H1 (cell line): ENCODE data around the gene PACSIN1. TPM values are rescaled to one million over a fixed set of nuclear protein-coding genes. Genes with fewer than 3 reads are reported as not detected.

ENCODE experiments used
- CTCF ChIA-PET: fragments of 300-600 bp; sonication (Branson Sonifier 250); formaldehyde crosslinking; loops from one replicate; lab custom pipeline; 2021; ENCODE audit not compliant: partially characterized antibody; lab: Charles Lee
- POLR2A ChIA-PET: fragments of 300-600 bp; sonication (Branson Sonifier 250); formaldehyde crosslinking; loops from one replicate; lab custom pipeline; 2021; ENCODE audit warnings: inconsistent platforms; ENCODE audit not compliant: partially characterized antibody; lab: Charles Lee
- DNase-seq, 2 experiments: peaks; one replicate each; pipeline versions ENCODE4 v3.0.0 to v3.0.0-alpha.2; 2010 to 2022; ENCODE audit warnings: low spot score in 2 of 2, low read depth in 1 of 2, mixed read lengths in 1 of 2
- FAIRE-seq: peaks from 2 replicates; lab custom pipeline; 2011; peaks lifted over from hg19 to GRCh38; lab: Jason Lieb, UNC
- H2AFZ ChIP-seq: 2 replicates; pipeline ENCODE4 v1.8.1; 2012; ENCODE audit warnings: low read length, inconsistent platforms
- H2AK5ac ChIP-seq: 2 replicates; pipeline ENCODE4 v1.6.1; 2013; ENCODE audit warnings: low read depth, low read length
- H2BK120ac ChIP-seq: replicated peaks from 2 replicates; pipeline ENCODE3; 2013; ENCODE audit warnings: low read depth, low read length, inconsistent platforms
- H2BK12ac ChIP-seq: 2 replicates; pipeline ENCODE4 v1.6.1; 2013; ENCODE audit warnings: low read depth, low read length
- H2BK15ac ChIP-seq: 2 replicates; pipeline ENCODE4 v1.6.1; 2013; ENCODE audit warnings: low read length
- H2BK20ac ChIP-seq: 2 replicates; pipeline ENCODE4 v1.6.1; 2013; ENCODE audit warnings: low read length
- H2BK5ac ChIP-seq: 2 replicates; pipeline ENCODE4 v1.6.1; 2013; ENCODE audit warnings: low read depth, low read length
- H3K14ac ChIP-seq: 2 replicates; pipeline ENCODE4 v1.6.1; 2013; ENCODE audit warnings: inconsistent platforms; ENCODE audit not compliant: insufficient read length
- H3K18ac ChIP-seq: 2 replicates; pipeline ENCODE4 v1.6.1; 2013; ENCODE audit warnings: low read length; ENCODE audit errors: extremely low read depth
- H3K23ac ChIP-seq: 2 replicates; pipeline ENCODE4 v1.6.1; 2013; ENCODE audit warnings: inconsistent platforms; ENCODE audit not compliant: insufficient read length
- H3K23me2 ChIP-seq: 2 replicates; pipeline ENCODE4 v1.6.1; 2013; ENCODE audit warnings: low read depth, low read length
- H3K27ac ChIP-seq: 2 replicates; pipeline ENCODE4 v1.6.1; 2011; ENCODE audit warnings: low read depth, low read length, inconsistent platforms
- H3K27me3 ChIP-seq, 4 experiments: replicated peaks in 1 of 4; 1 replicate in 1 of 4; 2 replicates in 3 of 4; pipeline versions ENCODE4 v1.6.1 to v1.8.1; 2011 to 2013; ENCODE audit warnings: low read length in 3 of 4, mild to moderate bottlenecking in 3 of 4, inconsistent platforms in 2 of 4, mixed read lengths in 2 of 4, moderate library complexity in 1 of 4; ENCODE audit not compliant: control insufficient read depth in 3 of 4, insufficient read depth in 3 of 4; ENCODE audit errors: extremely low read depth in 1 of 4
- H3K36me3 ChIP-seq, 4 experiments: 2 replicates each; pipeline versions ENCODE4 v1.6.1 to v1.8.1; 2011 to 2013; ENCODE audit warnings: mild to moderate bottlenecking in 4 of 4, low read length in 3 of 4, moderate library complexity in 2 of 4, control low read depth in 1 of 4, inconsistent platforms in 1 of 4; ENCODE audit not compliant: insufficient read depth in 4 of 4, control insufficient read depth in 2 of 4
- H3K4ac ChIP-seq: replicated peaks from 2 replicates; pipeline ENCODE3; 2013; ENCODE audit warnings: low read length, low read depth, mixed read lengths, inconsistent platforms; ENCODE audit not compliant: insufficient read length
- H3K4me1 ChIP-seq, 4 experiments: replicated peaks in 1 of 4; 1 replicate in 1 of 4; 2 replicates in 3 of 4; pipeline versions ENCODE4 v1.6.1 to v1.8.1; 2011 to 2013; ENCODE audit warnings: low read length in 3 of 4, inconsistent platforms in 2 of 4, mixed read lengths in 1 of 4; ENCODE audit not compliant: insufficient read depth in 4 of 4, control insufficient read depth in 3 of 4
- H3K4me2 ChIP-seq, 2 experiments: 2 replicates each; pipeline versions ENCODE4 v1.6.1 to v1.8.1; 2011 to 2013; ENCODE audit warnings: low read depth in 2 of 2, low read length in 2 of 2, control low read depth in 1 of 2, inconsistent platforms in 1 of 2, mild to moderate bottlenecking in 1 of 2; ENCODE audit not compliant: insufficient read depth in 1 of 2
- H3K4me3 ChIP-seq, 4 experiments: fragments of 200-600, 300-600 bp in 1 of 4; sonication (generic), shearing (Covaris generic), sonication (Bioruptor Twin) in 1 of 4; 2 replicates each; pipeline versions ENCODE4 v1.5.1 to v1.8.1; 2011 to 2016; ENCODE audit warnings: low read length in 4 of 4, low read depth in 3 of 4, control low read depth in 2 of 4, inconsistent platforms in 2 of 4, mild to moderate bottlenecking in 2 of 4, mixed read lengths in 1 of 4, moderate library complexity in 1 of 4; ENCODE audit not compliant: insufficient read depth in 2 of 4; ENCODE audit errors: extremely low read depth in 1 of 4
- H3K56ac ChIP-seq: replicated peaks from 2 replicates; pipeline ENCODE3; 2013; ENCODE audit warnings: low read depth, mild to moderate bottlenecking, mixed read lengths, low read length, inconsistent platforms; ENCODE audit not compliant: insufficient read length
- H3K79me1 ChIP-seq: 2 replicates; pipeline ENCODE4 v1.6.1; 2013; ENCODE audit warnings: low read depth, low read length, control low read depth
- H3K79me2 ChIP-seq, 2 experiments: 2 replicates each; pipeline versions ENCODE4 v1.6.1 to v1.8.1; 2012 to 2013; ENCODE audit warnings: low read length in 2 of 2, mild to moderate bottlenecking in 2 of 2, inconsistent platforms in 1 of 2; ENCODE audit not compliant: insufficient read depth in 2 of 2, control insufficient read depth in 1 of 2
- H3K9ac ChIP-seq, 4 experiments: replicated peaks in 1 of 4; 1 replicate in 1 of 4; 2 replicates in 3 of 4; pipeline versions ENCODE4 v1.6.1 to v1.8.1; 2011 to 2013; ENCODE audit warnings: low read depth in 3 of 4, low read length in 3 of 4, control low read depth in 2 of 4, mild to moderate bottlenecking in 2 of 4, moderate library complexity in 2 of 4, inconsistent platforms in 1 of 4; ENCODE audit errors: extremely low read depth in 1 of 4
- H3K9me3 ChIP-seq, 2 experiments: 2 replicates each; pipeline versions ENCODE4 v1.6.1 to v1.8.1; 2012 to 2013; ENCODE audit warnings: mild to moderate bottlenecking in 2 of 2, moderate library complexity in 2 of 2, control low read depth in 1 of 2, inconsistent platforms in 1 of 2, low read depth in 1 of 2, low read length in 1 of 2, mixed read lengths in 1 of 2; ENCODE audit not compliant: insufficient read depth in 2 of 2
- H4K20me1 ChIP-seq, 2 experiments: replicated peaks in 1 of 2; 2 replicates each; pipeline versions ENCODE3 to v1.8.1; 2011 to 2013; ENCODE audit warnings: inconsistent platforms in 2 of 2, low read length in 2 of 2, mild to moderate bottlenecking in 1 of 2; ENCODE audit not compliant: insufficient read depth in 2 of 2, control insufficient read depth in 1 of 2
- H4K5ac ChIP-seq: 2 replicates; pipeline ENCODE4 v1.6.1; 2013; ENCODE audit warnings: low read length, low read depth, mixed read lengths, inconsistent platforms; ENCODE audit not compliant: insufficient read length
- H4K8ac ChIP-seq: 2 replicates; pipeline ENCODE4 v1.8.0; 2013; ENCODE audit warnings: mild to moderate bottlenecking, moderate library complexity, low read length, inconsistent platforms; ENCODE audit not compliant: insufficient read depth; ENCODE audit errors: extremely low read depth
- H4K91ac ChIP-seq: replicated peaks from 2 replicates; pipeline ENCODE3; 2013; ENCODE audit warnings: low read length, mixed read lengths, inconsistent platforms; ENCODE audit not compliant: insufficient read length
- BCL11A ChIP-seq, 2 experiments: IDR thresholded peaks; one replicate each; pipeline ENCODE4 v1.6.1; 2011; ENCODE audit warnings: low read depth in 2 of 2, low read length in 2 of 2, mild to moderate bottlenecking in 2 of 2
- CREB1 ChIP-seq: IDR thresholded peaks from 2 replicates; pipeline ENCODE4 v1.6.1; 2012; ENCODE audit warnings: inconsistent platforms
- HDAC6 ChIP-seq: IDR thresholded peaks from one replicate; pipeline ENCODE4 v1.7.1; 2012; ENCODE audit warnings: low read depth, mild to moderate bottlenecking, inconsistent platforms, low read length, moderate library complexity
- MAX ChIP-seq: IDR thresholded peaks from 2 replicates; pipeline ENCODE4 v1.6.1; 2012; ENCODE audit warnings: inconsistent platforms
- RAD21 ChIP-seq, 2 experiments: IDR thresholded peaks in 1 of 2; conservative IDR thresholded peaks in 1 of 2; 2 replicates each; pipeline ENCODE4 v1.6.1; 2011; ENCODE audit warnings: low read depth in 2 of 2, low read length in 2 of 2, improper control_type of control experiment in 1 of 2, inconsistent platforms in 1 of 2, mild to moderate bottlenecking in 1 of 2, moderate library complexity in 1 of 2
- RBBP5 ChIP-seq: IDR thresholded peaks from 2 replicates; pipeline ENCODE4 v1.7.1; 2012; ENCODE audit warnings: low read depth, mild to moderate bottlenecking, inconsistent platforms, low read length, moderate library complexity, borderline replicate concordance
- SP4 ChIP-seq: IDR thresholded peaks from 2 replicates; pipeline ENCODE4 v1.6.1; 2012; ENCODE audit warnings: low read length, inconsistent platforms
- TEAD4 ChIP-seq: IDR thresholded peaks from 2 replicates; pipeline ENCODE4 v1.6.1; 2012; ENCODE audit warnings: low read depth, low read length, inconsistent platforms, mixed read lengths
- WGBS, 2 experiments: shearing (Covaris generic) in 1 of 2; methylation state at CpG; one replicate each; pipeline versions ENCODE4 v1.1.6 to v1.1.7; 2013 to 2015; ENCODE audit warnings: low lambda C conversion rate in 2 of 2, mixed read lengths in 2 of 2, inconsistent platforms in 1 of 2, low coverage in 1 of 2, missing lambda C conversion rate in 1 of 2; ENCODE audit not compliant: insufficient replicate concordance in 2 of 2, insufficient coverage in 1 of 2, insufficient read length in 1 of 2; ENCODE audit errors: extremely low coverage in 1 of 2, missing lambda C conversion rate in 1 of 2; 5-methylcytosine and 5-hydroxymethylcytosine counted together
- polyA plus RNA-seq, 7 experiments: library from polyadenylated mRNA; depleted of rRNA in 3 of 7; stranded (reverse) in 5 of 7; unstranded in 2 of 7; fragments of >200 nt in 5 of 7; fragments of 200-250 nt in 2 of 7; gene quantifications; 1 replicate in 5 of 7; 2 replicates in 1 of 7; 4 replicates in 1 of 7; pipeline versions ENCODE4 v1.2.1 to v1.2.3, GENCODE V29; 2011 to 2013; ENCODE audit warnings: missing spikeins in 2 of 7, mixed read lengths in 2 of 7
- total RNA-seq: library from RNA; stranded (reverse); fragmentation: NEBNext Ultra II Directional; extraction: Animal tissue kit (Norgen Biotek cat#: 25700); gene quantifications from 2 replicates; pipeline ENCODE4 v1.2.1, GENCODE V29; 2021

PACSIN1 gene
- total and polyA plus RNA-seq, 2 of the 8 experiments (the other 6 are each of a cell fraction or from before 2014, with no cell fraction given) = 5.9 to 11.1 TPM

GRCh38 chr6:34478796-34479195 is 12.9 kb downstream of the PACSIN1 start:
- 0 out of 2 replicates have a peak overlapping the region, but pooled peaks have one; percentile 29 for H2BK15ac ChIP-seq
- no peak overlapping the region for H3K27ac ChIP-seq
- H2AFZ ChIP-seq = no peak overlapping the region
- POLR2A ChIA-PET = interaction anchor here (0.6 kb wide), 1 partner anchor 339 kb away, joined by 3 read pairs; no protein-coding TSS in a partner anchor
- H3K23me2 ChIP-seq = no peaks in the 10 kb centered on the region
- peaks cover 0 to 3% of the 10 kb centered on the region in 2 experiments for H4K20me1 ChIP-seq
- DNase-seq = no peak
- H3K56ac ChIP-seq = no peak overlapping the region
- no peak overlapping the region for H3K23ac ChIP-seq
- H4K5ac ChIP-seq = no peak overlapping the region
- H2AK5ac ChIP-seq = no peak overlapping the region
- no peak overlapping the region for H4K91ac ChIP-seq
- no peak overlapping the region for H2BK5ac ChIP-seq
- 0 out of 2 replicates have a peak overlapping the region, but pooled peaks have one; percentile 10 for H2BK20ac ChIP-seq
- H3K9ac ChIP-seq = no peak overlapping the region
- TF ChIP-seq HDAC6 (no peak), MAX (no peak), RBBP5 (no peak), SP4 (no peak), TEAD4 (no peak), CREB1 (no peak), BCL11A (IDR thresholded peaks at IDR 0.05; ENCODE audit: low read depth in 2 of 2, low read length in 2 of 2) (no peak), RAD21 (IDR thresholded peaks at IDR 0.05 in 1 of 2, conservative IDR thresholded peaks at IDR 0.05 in 1 of 2; ENCODE audit: low read depth in 2 of 2, low read length in 2 of 2) (no peak)
- TF ChIP-seq, all 59 proteins: peak for 0
- no peak overlapping the region for H4K8ac ChIP-seq
- H3K27me3 ChIP-seq = no peaks in the 10 kb centered on the region
- H3K36me3 ChIP-seq = no peaks in the 10 kb centered on the region
- no peak overlapping the region for H3K4ac ChIP-seq
- H3K9me3 ChIP-seq = no peaks in the 10 kb centered on the region
- peaks cover 0 to 17% (median 5%) of the 10 kb centered on the region in 4 experiments; a peak in 4 of 7 replicates for H3K4me1 ChIP-seq
- H3K79me2 ChIP-seq = no peaks in the 10 kb centered on the region
- 97% methylated on average over 4 of the region's 4 CpGs; no CpG with 5 or more reads in 1 of the 2 experiments for WGBS, 2 experiments
- H3K4me2 ChIP-seq = no peak overlapping the region
- H3K14ac ChIP-seq = no peak overlapping the region
- peaks cover 4% of the 10 kb centered on the region; the same call in 1 of the 2 replicates for H3K79me1 ChIP-seq
- H3K18ac ChIP-seq = no peak overlapping the region
- H2BK120ac ChIP-seq = no peak overlapping the region
- no peak overlapping the region for H3K4me3 ChIP-seq
- no peak overlapping the region for H2BK12ac ChIP-seq
- no peak for FAIRE-seq
- CTCF ChIA-PET = interaction anchor here (1.6 to 3.5 kb wide), 2 partner anchors 37 to 130 kb away, joined by 3 to 14 read pairs; no protein-coding TSS in a partner anchor
